PFSK-1 (cell line): ENCODE results near the gene C3orf20.

ENCODE experiments used
- POLR2AphosphoS5 ChIP-seq: IDR thresholded peaks from 2 replicates; pipeline ENCODE4 v1.6.1; 2012; ENCODE audit warnings: low read depth, mild to moderate bottlenecking, control low read depth, low read length, moderate library complexity
- TAF1 ChIP-seq: IDR thresholded peaks from 2 replicates; pipeline ENCODE4 v1.6.1; 2012; ENCODE audit warnings: low read length, control low read depth, borderline replicate concordance; ENCODE audit not compliant: insufficient read depth

DNA sequence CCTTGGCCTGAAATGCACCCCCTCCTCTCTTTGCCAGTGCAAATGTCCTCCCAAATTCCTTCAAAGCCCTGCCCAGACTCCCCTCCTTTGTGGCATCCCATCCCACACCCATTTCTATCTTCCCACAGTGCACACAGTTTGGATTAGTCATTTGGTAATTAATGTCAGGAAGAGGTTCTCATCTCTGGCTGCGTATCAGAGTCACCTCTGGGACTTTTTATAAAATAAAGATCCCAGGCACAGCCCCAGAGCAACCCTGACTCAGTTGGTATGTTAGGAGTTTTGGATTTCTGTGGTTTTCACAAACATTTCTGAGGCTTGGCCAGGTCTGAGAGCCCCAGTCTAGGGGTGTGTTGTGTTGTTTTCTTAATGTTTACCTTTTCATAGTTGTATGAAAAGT, 41.6 kb downstream of the C3orf20 start:
- TF ChIP-seq POLR2AphosphoS5 (no peak), TAF1 (no peak)
